ENCODE results near the gene EME1.

The EME1 gene

DNA sequence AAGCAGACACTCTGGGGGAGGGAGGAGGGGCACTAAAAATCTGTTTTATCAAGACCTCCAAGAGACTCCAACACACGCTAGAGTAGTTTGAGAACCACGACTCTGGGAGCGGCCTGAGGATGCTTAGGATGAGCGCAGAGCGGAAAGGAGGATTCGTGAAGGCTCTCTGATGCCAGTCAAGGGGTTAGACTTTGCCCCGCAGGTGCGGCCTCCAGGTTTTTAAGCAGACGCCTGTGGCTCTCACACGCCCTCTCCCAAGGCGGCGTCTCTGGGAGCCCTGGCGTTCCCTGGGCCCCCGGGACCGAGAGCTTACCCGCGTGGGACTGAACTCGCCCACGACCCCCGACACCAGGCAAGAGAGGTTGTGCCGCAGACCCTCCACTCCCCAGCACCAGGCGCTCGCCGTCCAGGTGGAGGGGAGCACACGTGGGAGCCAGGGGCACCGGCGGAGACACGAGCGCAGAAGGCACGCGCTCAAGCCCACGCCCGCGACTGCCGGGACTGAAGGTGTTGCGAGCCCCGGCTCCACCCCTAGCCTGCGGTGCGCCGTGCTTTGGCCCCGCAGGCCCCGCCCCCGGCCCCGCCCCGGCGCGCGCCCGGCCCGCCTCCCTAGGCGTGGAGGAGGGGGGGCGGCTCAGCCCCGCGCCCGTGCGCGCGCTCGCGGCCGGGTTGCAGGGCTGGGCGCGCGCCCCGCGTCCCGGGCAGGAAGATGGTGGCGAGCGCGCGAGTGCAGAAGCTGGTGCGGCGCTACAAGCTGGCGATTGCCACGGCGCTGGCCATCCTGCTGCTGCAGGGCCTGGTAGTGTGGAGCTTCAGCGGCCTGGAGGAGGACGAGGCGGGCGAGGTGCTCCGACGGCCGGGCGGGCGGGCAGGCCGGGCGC lies 27.4 kb upstream of the EME1 start, which contains the start of gene XYLT2:
Gene XYLT2, plus strand, starts transcription at position 695 of the 881 bp plus-strand sequence. Its CDS starts 15 bp downstream, at position 710.
- peak; percentile 43 for DNase-seq (ENCODE audit: extremely low read depth, low read depth)
- no peak for TF ChIP-seq CTCF (IDR thresholded peaks at IDR 0.05; ENCODE audit: low read depth, low read length)

DNA sequence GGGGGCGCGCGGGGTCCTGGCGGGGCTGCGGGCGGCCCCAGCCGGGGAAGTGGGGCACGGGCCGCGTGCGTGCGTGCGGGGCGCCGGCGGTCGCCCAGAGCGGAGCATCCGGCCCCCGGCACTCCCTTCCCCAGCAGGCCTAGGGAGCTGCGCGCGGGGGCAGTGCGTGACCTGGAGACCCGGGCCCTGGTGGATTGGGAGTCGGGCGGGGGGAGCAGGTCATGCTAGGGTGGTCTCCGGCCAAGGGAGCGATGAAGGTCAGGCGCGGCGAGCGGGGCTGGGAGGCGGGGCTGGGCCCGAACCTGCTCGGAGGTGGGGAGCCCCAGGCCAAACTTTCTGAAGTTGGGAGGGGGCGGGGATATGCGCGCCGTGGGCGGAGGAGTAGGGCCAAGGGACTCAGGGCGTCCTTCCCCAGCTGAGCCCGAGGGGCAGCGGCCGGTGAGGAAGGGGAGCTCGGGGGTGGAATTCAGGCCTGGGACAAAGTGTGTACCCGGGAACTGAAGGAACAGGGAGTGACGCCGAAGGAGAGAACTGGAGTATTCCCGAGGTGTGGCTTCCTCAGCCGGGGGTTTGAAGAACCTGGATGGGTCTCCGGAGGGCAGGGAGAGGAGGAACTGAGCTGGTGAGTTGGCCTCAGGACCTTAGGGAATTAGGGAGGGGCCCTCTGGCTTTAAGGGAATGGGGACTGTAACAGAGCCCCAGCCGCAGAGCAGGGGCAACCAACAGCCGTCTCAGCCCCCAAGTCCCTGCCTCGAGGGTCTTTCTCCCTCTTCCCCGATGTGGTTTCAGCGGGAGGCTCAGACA lies 26.5 kb upstream of the EME1 start:
- no peak for TF ChIP-seq CTCF (IDR thresholded peaks at IDR 0.05; ENCODE audit: low read depth, low read length)
- no peak for DNase-seq (ENCODE audit: extremely low read depth, low read depth)

DNA sequence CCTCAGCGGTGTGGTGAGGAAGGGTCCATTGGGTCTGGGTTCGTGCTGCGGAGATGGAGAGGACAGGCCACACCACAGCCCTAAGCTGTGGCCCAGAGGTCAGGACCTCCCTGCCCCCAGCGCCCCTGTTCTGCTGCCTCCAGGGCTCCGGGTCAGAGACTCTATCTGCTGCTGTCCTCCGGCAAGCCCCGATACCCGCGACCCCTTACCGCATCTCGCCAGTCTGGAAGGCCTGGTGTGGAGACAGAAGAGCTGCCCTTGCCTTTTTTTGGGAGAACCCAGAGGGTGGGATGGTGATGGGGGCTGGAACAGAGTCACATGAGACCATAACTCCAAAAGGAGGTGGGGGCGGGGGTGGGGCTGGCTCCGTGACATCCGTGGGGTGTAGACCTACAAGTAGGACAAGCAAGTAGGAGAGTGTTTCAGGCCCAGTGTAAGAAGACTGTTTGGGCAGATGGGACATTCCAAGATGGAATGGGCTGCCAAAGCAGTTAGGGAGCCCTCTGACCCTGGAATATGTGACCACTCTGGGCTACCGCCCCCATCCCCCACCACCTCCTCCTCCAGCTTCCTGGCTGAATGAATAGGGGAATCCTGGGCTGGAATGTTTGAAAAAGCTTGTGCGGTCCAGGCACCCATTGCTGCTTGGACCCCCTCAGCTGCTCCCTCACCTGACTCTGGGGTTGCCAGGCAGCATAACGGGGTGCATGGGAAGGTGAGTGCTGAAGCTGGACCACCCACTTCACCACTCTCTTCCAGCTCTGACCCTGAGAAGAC lies 25.7 kb upstream of the EME1 start:
- no peak for DNase-seq (ENCODE audit: extremely low read depth, low read depth)
- no peak for TF ChIP-seq CTCF (IDR thresholded peaks at IDR 0.05; ENCODE audit: low read depth, low read length)

GRCh38 chr17:50347894-50348291 lies 25.1 kb upstream of the EME1 start:
- no peak for DNase-seq (ENCODE audit: extremely low read depth, low read depth)
- TF ChIP-seq CTCF (IDR thresholded peaks at IDR 0.05; ENCODE audit: low read depth, low read length) = no peak

GRCh38 chr17:50348522-50349242 lies 24.3 kb upstream of the EME1 start:
- TF ChIP-seq CTCF (IDR thresholded peaks at IDR 0.05; ENCODE audit: low read depth, low read length) = no peak
- DNase-seq (ENCODE audit: extremely low read depth, low read depth) = no peak

GRCh38 chr17:50349243-50349600 lies 23.8 kb upstream of the EME1 start:
- no peak for TF ChIP-seq CTCF (IDR thresholded peaks at IDR 0.05; ENCODE audit: low read depth, low read length)
- DNase-seq (ENCODE audit: extremely low read depth, low read depth) = no peak

Data from AG09319 (cell line).